HEK293 (cell line): Measurements from ENCODE around the gene BPHL.
A peak's percentile ranks its signal among the peaks of the same experiment; 100 is the strongest.

Experiments
- CTCF ChIA-PET: fragments of 350-600 bp; formaldehyde crosslinking; extraction: SDS; loops from one replicate; lab custom pipeline; 2021; ENCODE audit warnings: antibody characterized with exemption; lab: Yijun Ruan, JAX
- POLR2A ChIA-PET: fragments of 300-600 bp; formaldehyde crosslinking; extraction: SDS; loops from one replicate; lab custom pipeline; 2020; ENCODE audit warnings: antibody characterized with exemption, inconsistent platforms; lab: Yijun Ruan, JAX
- H3K27ac ChIP-seq: fragments of 200-500 bp; sonication (Bioruptor generic); 2 replicates; pipeline ENCODE4 v1.5.1; 2014; ENCODE audit warnings: low read depth, low read length, control low read depth, inconsistent platforms; ENCODE audit errors: extremely low read depth
- H3K36me3 ChIP-seq, 2 experiments: fragments of 200-500 bp in 1 of 2; sonication (Bioruptor generic) in 1 of 2; 1 replicate in 1 of 2; 2 replicates in 1 of 2; pipeline ENCODE4 v1.5.1; 2014 to 2017; ENCODE audit warnings: inconsistent platforms in 2 of 2, low read length in 2 of 2; ENCODE audit not compliant: control insufficient read depth in 2 of 2, insufficient read depth in 1 of 2
- H3K4me1 ChIP-seq: fragments of 200-500 bp; sonication (Bioruptor generic); 2 replicates; pipeline ENCODE4 v1.5.1; 2014; ENCODE audit warnings: mild to moderate bottlenecking, low read length, inconsistent platforms; ENCODE audit not compliant: control insufficient read depth, insufficient read depth
- H3K4me3 ChIP-seq: 2 replicates; pipeline ENCODE4 v1.5.1; 2011; ENCODE audit warnings: low read depth, mild to moderate bottlenecking, control low read depth, low read length, moderate library complexity
- H3K9me3 ChIP-seq: fragments of 200-500 bp; sonication (Bioruptor generic); 2 replicates; pipeline ENCODE4 v1.5.1; 2014; ENCODE audit warnings: low read depth, low read length, inconsistent platforms; ENCODE audit not compliant: control insufficient read depth, insufficient read depth
- ELK4 ChIP-seq: IDR thresholded peaks from 2 replicates; pipeline ENCODE4 v1.6.1; 2011; ENCODE audit warnings: mild to moderate bottlenecking, low read depth, low read length, borderline replicate concordance
- GLIS1 ChIP-seq: fragments of 450-650 bp; formaldehyde crosslinking; IDR thresholded peaks from 2 replicates; pipeline ENCODE4 v1.5.1; 2016; ENCODE audit warnings: missing biosample characterization, missing genetic modification characterization
- PRDM10 ChIP-seq: fragments of 450-650 bp; formaldehyde crosslinking; IDR thresholded peaks from 2 replicates; pipeline ENCODE4 v1.5.1; 2016; ENCODE audit warnings: missing biosample characterization, missing genetic modification characterization
- REST ChIP-seq: fragments of 450-650 bp; formaldehyde crosslinking; IDR thresholded peaks from 2 replicates; pipeline ENCODE4 v1.5.1; 2016; ENCODE audit warnings: missing biosample characterization, missing genetic modification characterization
- SALL2 ChIP-seq: fragments of 450-650 bp; formaldehyde crosslinking; IDR thresholded peaks from 2 replicates; pipeline ENCODE4 v1.5.0; 2017; ENCODE audit warnings: missing biosample characterization, mild to moderate bottlenecking, missing genetic modification characterization, borderline replicate concordance
- ZBTB21 ChIP-seq: fragments of 450-650 bp; formaldehyde crosslinking; IDR thresholded peaks from 2 replicates; pipeline ENCODE4 v1.5.1; 2017; ENCODE audit warnings: missing biosample characterization, missing genetic modification characterization
- ZEB2 ChIP-seq: fragments of 450-650 bp; formaldehyde crosslinking; IDR thresholded peaks from 2 replicates; pipeline ENCODE4 v1.5.1; 2016; ENCODE audit warnings: missing biosample characterization, missing genetic modification characterization
- ZFP37 ChIP-seq: fragments of 450-650 bp; formaldehyde crosslinking; IDR thresholded peaks from 2 replicates; pipeline ENCODE4 v1.5.1; 2016; ENCODE audit warnings: missing biosample characterization, missing genetic modification characterization
- ZFP41 ChIP-seq: fragments of 450-650 bp; formaldehyde crosslinking; IDR thresholded peaks from 2 replicates; pipeline ENCODE4 v1.5.1; 2016; ENCODE audit warnings: missing biosample characterization, missing genetic modification characterization, borderline replicate concordance
- ZNF18 ChIP-seq: fragments of 450-650 bp; formaldehyde crosslinking; IDR thresholded peaks from 2 replicates; pipeline ENCODE4 v1.5.1; 2016; ENCODE audit warnings: missing biosample characterization, missing genetic modification characterization
- ZNF202 ChIP-seq: fragments of 450-650 bp; formaldehyde crosslinking; IDR thresholded peaks from 2 replicates; pipeline ENCODE4 v1.5.1; 2016; ENCODE audit warnings: missing biosample characterization, missing genetic modification characterization, borderline replicate concordance
- ZNF266 ChIP-seq: fragments of 450-650 bp; formaldehyde crosslinking; IDR thresholded peaks from 2 replicates; pipeline ENCODE4 v1.5.1; 2016; ENCODE audit warnings: missing biosample characterization, missing genetic modification characterization, low read depth
- ZNF404 ChIP-seq: fragments of 450-650 bp; formaldehyde crosslinking; IDR thresholded peaks from 2 replicates; pipeline ENCODE4 v1.5.1; 2017; ENCODE audit warnings: missing biosample characterization, missing genetic modification characterization
- ZNF426 ChIP-seq: fragments of 450-650 bp; formaldehyde crosslinking; IDR thresholded peaks from 2 replicates; pipeline ENCODE4 v1.5.1; 2017; ENCODE audit warnings: missing biosample characterization, missing genetic modification characterization, mild to moderate bottlenecking, inconsistent platforms, moderate library complexity
- ZNF518A ChIP-seq: fragments of 450-650 bp; formaldehyde crosslinking; conservative IDR thresholded peaks from 2 replicates; pipeline ENCODE4 v1.5.1; 2016; ENCODE audit warnings: low read depth, missing biosample characterization, missing genetic modification characterization
- ZNF600 ChIP-seq: fragments of 450-650 bp; formaldehyde crosslinking; IDR thresholded peaks from 2 replicates; pipeline ENCODE4 v1.5.1; 2016; ENCODE audit warnings: missing biosample characterization, missing genetic modification characterization
- ZSCAN4 ChIP-seq: fragments of 450-650 bp; formaldehyde crosslinking; IDR thresholded peaks from 2 replicates; pipeline ENCODE4 v1.5.1; 2017; ENCODE audit warnings: missing biosample characterization, missing genetic modification characterization

BPHL gene

GRCh38 chr6:3071568-3071967, 46.9 kb upstream of the BPHL start:
- Histone ChIP-seq H3K27ac (no peak overlapping the region), H3K36me3 (peaks cover 0 to 14% of the 10 kb centered on the region in 2 experiments; a peak in 2 of 3 replicates), H3K4me3 (no peak overlapping the region), H3K4me1 (peaks cover 11% of the 10 kb centered on the region; the same call in 1 of the 2 replicates), H3K9me3 (no peaks in the 10 kb centered on the region)
- POLR2A ChIA-PET: interaction anchor here (0.6 kb wide), 1 partner anchor 25 kb away, joined by 3 read pairs; no protein-coding TSS in a partner anchor
- CTCF ChIA-PET: interaction anchor here (1.0 kb wide), 1 partner anchor 26 kb away, joined by 3 read pairs; no protein-coding TSS in a partner anchor
- TF ChIP-seq REST: no peak
- peak; percentile 51; the same call in 1 of the 2 replicates for TF ChIP-seq PRDM10 (tag by site-specific recombination)
- no peak for TF ChIP-seq ZFP41 (tag by site-specific recombination)
- no peak for TF ChIP-seq ELK4
- no peak for TF ChIP-seq SALL2 (tag by site-specific recombination)
- no peak for TF ChIP-seq ZNF404 (tag by site-specific recombination)
- no peak for TF ChIP-seq ZNF518A
- TF ChIP-seq ZNF266 (tag by site-specific recombination): no peak
- no peak for TF ChIP-seq ZSCAN4 (tag by site-specific recombination)
- TF ChIP-seq ZNF426 (tag by site-specific recombination): no peak
- TF ChIP-seq ZEB2 (tag by site-specific recombination): no peak
- no peak for TF ChIP-seq ZNF202 (tag by site-specific recombination)
- 0 out of 2 replicates have a peak, but pooled peaks have one; percentile 25 for TF ChIP-seq ZNF600 (tag by site-specific recombination)
- TF ChIP-seq ZNF18 (tag by site-specific recombination): no peak
- no peak for TF ChIP-seq GLIS1 (tag by site-specific recombination)
- no peak for TF ChIP-seq ZFP37 (tag by site-specific recombination)
- TF ChIP-seq ZBTB21 (tag by site-specific recombination): no peak
- TF ChIP-seq, all 188 proteins: peak for 2
